ENCODE measurements around the gene RGS7.
"Not testable (repeated sequence)": the region's sequence is repeated elsewhere in the genome, so short reads cannot be mapped to it uniquely, and the experiment has no call there.

- not testable (repeated sequence) for TF ChIP-seq CTCF (IDR thresholded peaks at IDR 0.05); POLR2A (IDR thresholded peaks at IDR 0.05; ENCODE audit: low read depth); EP300 (IDR thresholded peaks at IDR 0.05)
Observed at GRCh38 chr1:241291548-241291947, 65.5 kb downstream of the RGS7 start.

Data from esophagus muscularis mucosa (tissue), 4 donors.